IMR-90 (cell line): ENCODE data around the gene DIP2B. TPM values are rescaled to one million over a fixed set of nuclear protein-coding genes. Genes with fewer than 3 reads are reported as not detected.

ENCODE experiments used
- ATAC-seq: fragments of 200-7000 bp; cut with Tn5 transposase; 2 replicates; pipeline ENCODE4 v1.9.1; 2020; ENCODE audit warnings: low read depth, mild to moderate bottlenecking, moderate library complexity
- BruUV-seq: library from RNA; stranded (reverse); fragments of 400-500 nt; replicated peaks from 2 replicates; lab custom pipeline; 2021; lab: Mats Ljungman, UMichigan
- CTCF ChIA-PET: fragments of 300-600 bp; formaldehyde crosslinking; extraction: SDS; loops from one replicate; lab custom pipeline; 2021; ENCODE audit warnings: antibody characterized with exemption; lab: Yijun Ruan, JAX
- POLR2A ChIA-PET: fragments of 300-600 bp; sonication (Branson Sonifier 250); formaldehyde crosslinking; loops from one replicate; lab custom pipeline; 2022; ENCODE audit warnings: antibody characterized with exemption; ENCODE audit not compliant: unreplicated experiment; lab: Charles Lee
- DNase-seq: peaks from one replicate; pipeline ENCODE4 v3.0.0; 2013
- H2AFZ ChIP-seq: replicated peaks from 2 replicates; pipeline ENCODE3; 2013; ENCODE audit warnings: low read length, mild to moderate bottlenecking; ENCODE audit not compliant: poor library complexity
- H2AK5ac ChIP-seq: 2 replicates; pipeline ENCODE4 v1.6.1; 2013; ENCODE audit warnings: low read depth, low read length, inconsistent platforms
- H2AK9ac ChIP-seq: replicated peaks from 2 replicates; pipeline ENCODE3; 2013; ENCODE audit warnings: mild to moderate bottlenecking, low read depth, low read length, moderate library complexity; ENCODE audit not compliant: poor library complexity
- H2BK120ac ChIP-seq: 2 replicates; pipeline ENCODE4 v1.6.1; 2013; ENCODE audit warnings: low read depth, low read length, inconsistent platforms
- H2BK15ac ChIP-seq: 3 replicates; pipeline ENCODE4 v1.6.1; 2013; ENCODE audit warnings: low read depth, low read length, inconsistent platforms
- H2BK20ac ChIP-seq: 2 replicates; pipeline ENCODE4 v1.6.1; 2013; ENCODE audit warnings: low read depth, mild to moderate bottlenecking, inconsistent platforms, low read length, moderate library complexity
- H2BK5ac ChIP-seq: 2 replicates; pipeline ENCODE4 v1.6.1; 2013; ENCODE audit warnings: mild to moderate bottlenecking, low read depth, low read length, inconsistent platforms; ENCODE audit not compliant: poor library complexity, severe bottlenecking
- H3K14ac ChIP-seq: replicated peaks from 2 replicates; pipeline ENCODE4 v1.6.1; 2013; ENCODE audit warnings: low read depth, low read length, inconsistent platforms
- H3K18ac ChIP-seq: 2 replicates; pipeline ENCODE4 v1.6.1; 2013; ENCODE audit warnings: low read depth, low read length, control low read depth
- H3K23ac ChIP-seq: 2 replicates; pipeline ENCODE4 v1.6.1; 2013; ENCODE audit warnings: low read depth, low read length, inconsistent platforms
- H3K27ac ChIP-seq: 2 replicates; pipeline ENCODE4 v1.5.1; 2013; ENCODE audit warnings: mild to moderate bottlenecking, control low read depth, low read length; ENCODE audit not compliant: insufficient read depth
- H3K27me3 ChIP-seq: 2 replicates; pipeline ENCODE4 v1.6.1; 2013; ENCODE audit warnings: low read length; ENCODE audit not compliant: control insufficient read depth, insufficient read depth
- H3K36me3 ChIP-seq: 2 replicates; pipeline ENCODE4 v1.6.1; 2013; ENCODE audit warnings: low read length, mixed read lengths; ENCODE audit not compliant: control insufficient read depth, insufficient read depth
- H3K4ac ChIP-seq: 2 replicates; pipeline ENCODE4 v1.6.1; 2013; ENCODE audit warnings: low read depth, low read length, inconsistent platforms
- H3K4me1 ChIP-seq: 2 replicates; pipeline ENCODE4 v1.6.1; 2013; ENCODE audit warnings: low read length, mixed read lengths; ENCODE audit not compliant: control insufficient read depth, insufficient read depth
- H3K4me2 ChIP-seq: 2 replicates; pipeline ENCODE4 v1.6.1; 2013; ENCODE audit warnings: low read depth, mild to moderate bottlenecking, control low read depth, low read length, moderate library complexity
- H3K4me3 ChIP-seq: 2 replicates; pipeline ENCODE4 v1.5.1; 2013; ENCODE audit warnings: low read depth, mild to moderate bottlenecking, control low read depth, low read length, moderate library complexity; ENCODE audit not compliant: insufficient read depth
- H3K56ac ChIP-seq: 2 replicates; pipeline ENCODE4 v1.6.1; 2013; ENCODE audit warnings: low read length, inconsistent platforms; ENCODE audit not compliant: insufficient read depth; ENCODE audit errors: extremely low read depth
- H3K79me1 ChIP-seq, 2 experiments: 2 replicates each; pipeline ENCODE4 v1.6.1; 2013; ENCODE audit warnings: low read length in 2 of 2, inconsistent platforms in 1 of 2, low read depth in 1 of 2
- H3K9ac ChIP-seq: 2 replicates; pipeline ENCODE4 v1.6.1; 2013; ENCODE audit warnings: low read depth, low read length, control low read depth
- H3K9me1 ChIP-seq: 2 replicates; pipeline ENCODE4 v1.6.1; 2013; ENCODE audit warnings: low read length, inconsistent platforms; ENCODE audit not compliant: insufficient read depth
- H3K9me3 ChIP-seq: 2 replicates; pipeline ENCODE4 v1.6.1; 2013; ENCODE audit warnings: low read length; ENCODE audit not compliant: control insufficient read depth, insufficient read depth
- H4K20me1 ChIP-seq: 2 replicates; pipeline ENCODE4 v1.6.1; 2013; ENCODE audit warnings: low read length, inconsistent platforms; ENCODE audit not compliant: insufficient read depth
- H4K5ac ChIP-seq: 2 replicates; pipeline ENCODE4 v1.6.1; 2013; ENCODE audit warnings: mild to moderate bottlenecking, low read depth, low read length, control low read depth
- H4K8ac ChIP-seq, 2 experiments: 2 replicates each; pipeline ENCODE4 v1.6.1; 2013; ENCODE audit warnings: low read depth in 2 of 2, low read length in 2 of 2, control low read depth in 1 of 2, inconsistent platforms in 1 of 2
- H4K91ac ChIP-seq: 2 replicates; pipeline ENCODE4 v1.6.1; 2013; ENCODE audit warnings: low read depth, low read length, inconsistent platforms; ENCODE audit not compliant: insufficient read depth
- BHLHE40 ChIP-seq: fragments of 150-350 bp; IDR thresholded peaks from 2 replicates; pipeline ENCODE4 v1.6.1; 2016; ENCODE audit warnings: mild to moderate bottlenecking, low read depth, low read length
- CEBPB ChIP-seq: IDR thresholded peaks from 2 replicates; pipeline ENCODE4 v1.6.1; 2012; ENCODE audit warnings: low read depth, low read length, improper control_type of control experiment
- CHD1 ChIP-seq: IDR thresholded peaks from 2 replicates; pipeline ENCODE4 v1.6.1; 2012; ENCODE audit warnings: low read depth, low read length, improper control_type of control experiment
- CTCF ChIP-seq: conservative IDR thresholded peaks from 2 replicates; pipeline ENCODE4 v1.5.1; 2012; ENCODE audit warnings: mild to moderate bottlenecking, low read depth, low read length, improper control_type of control experiment
- FOS ChIP-seq: fragments of 150-350 bp; IDR thresholded peaks from 2 replicates; pipeline ENCODE4 v1.6.1; 2016; ENCODE audit warnings: low read depth, low read length
- MAFK ChIP-seq: IDR thresholded peaks from 2 replicates; pipeline ENCODE4 v1.6.1; 2012; ENCODE audit warnings: low read depth, low read length, improper control_type of control experiment
- MAZ ChIP-seq: IDR thresholded peaks from 2 replicates; pipeline ENCODE4 v1.6.1; 2012; ENCODE audit warnings: low read depth, mild to moderate bottlenecking, low read length, improper control_type of control experiment, moderate library complexity, borderline replicate concordance
- MXI1 ChIP-seq: IDR thresholded peaks from 2 replicates; pipeline ENCODE4 v1.6.1; 2012; ENCODE audit warnings: low read depth, mild to moderate bottlenecking, low read length, moderate library complexity, borderline replicate concordance
- NFE2L2 ChIP-seq: fragments of 150-350 bp; IDR thresholded peaks from 2 replicates; pipeline ENCODE4 v1.6.1; 2016; ENCODE audit warnings: low read depth, mild to moderate bottlenecking, low read length
- POLR2A ChIP-seq: IDR thresholded peaks from 2 replicates; pipeline ENCODE4 v1.6.1; 2012; ENCODE audit warnings: mild to moderate bottlenecking, low read depth, low read length
- RAD21 ChIP-seq: IDR thresholded peaks from 2 replicates; pipeline ENCODE4 v1.6.1; 2012; ENCODE audit warnings: low read length, improper control_type of control experiment
- RCOR1 ChIP-seq: IDR thresholded peaks from 2 replicates; pipeline ENCODE4 v1.6.1; 2012; ENCODE audit warnings: mild to moderate bottlenecking, low read length, improper control_type of control experiment; ENCODE audit not compliant: insufficient replicate concordance
- RFX5 ChIP-seq: IDR thresholded peaks from 2 replicates; pipeline ENCODE4 v1.8.0; 2012; ENCODE audit warnings: low read depth, mild to moderate bottlenecking, low read length, moderate library complexity
- SMC3 ChIP-seq: fragments of 150-350 bp; IDR thresholded peaks from 2 replicates; pipeline ENCODE4 v1.6.1; 2016; ENCODE audit warnings: low read depth, mild to moderate bottlenecking, antibody characterized with exemption, low read length, moderate library complexity
- USF2 ChIP-seq: fragments of 150-350 bp; IDR thresholded peaks from 2 replicates; pipeline ENCODE4 v1.6.1; 2017; ENCODE audit warnings: mild to moderate bottlenecking, antibody characterized with exemption, low read length, low read depth
- WGBS, 2 experiments: methylation state at CpG; one replicate each; pipeline versions ENCODE4 v1.1.5 to v1.1.7; 2013; ENCODE audit warnings: missing lambda C conversion rate in 2 of 2; ENCODE audit not compliant: insufficient read length in 1 of 2; ENCODE audit errors: extremely low coverage in 2 of 2; 5-methylcytosine and 5-hydroxymethylcytosine counted together
- dilution Hi-C: fragments of 300-500 bp; cut with HindIII; formaldehyde crosslinking; loops from one replicate; pipeline ENCODE4 v1.14.3; 2018; ENCODE audit warnings: low sequenced_read_pairs; ENCODE audit not compliant: unreplicated experiment
- in situ Hi-C: fragments of 300-500 bp; cut with MboI; formaldehyde crosslinking; loops from 3 replicates; pipeline ENCODE4 v1.14.3; 2019; ENCODE audit warnings: low sequenced_read_pairs, inconsistent platforms, mixed read lengths
- intact Hi-C: fragments of 100-400 bp; cut with micrococcal nuclease; formaldehyde crosslinking; loops from 2 replicates; pipeline ENCODE4 v1.10.0; 2022
- polyA plus RNA-seq, 3 experiments: library from polyadenylated mRNA; depleted of rRNA; stranded (reverse); fragments of >200 nt; gene quantifications; 2 replicates each; pipeline ENCODE4 v1.2.3, GENCODE V29; 2012; ENCODE audit warnings: low replicate concordance in 1 of 3
- total RNA-seq: library from RNA; depleted of rRNA; stranded (reverse); fragments of >200 nt; gene quantifications from 2 replicates; pipeline ENCODE4 v1.2.3, GENCODE V29; 2012
- TF ChIP-seq, protein P1 (sequence below): fragments of 150-350 bp; IDR thresholded peaks from 2 replicates; pipeline ENCODE4 v1.6.1; 2016; ENCODE audit warnings: low read depth, mild to moderate bottlenecking, low read length, moderate library complexity, borderline replicate concordance

DIP2B gene
- total and polyA plus RNA-seq, 2 of the 4 experiments (the other 2 are of a cell fraction), result 7.7 to 12.9 TPM

DNA sequence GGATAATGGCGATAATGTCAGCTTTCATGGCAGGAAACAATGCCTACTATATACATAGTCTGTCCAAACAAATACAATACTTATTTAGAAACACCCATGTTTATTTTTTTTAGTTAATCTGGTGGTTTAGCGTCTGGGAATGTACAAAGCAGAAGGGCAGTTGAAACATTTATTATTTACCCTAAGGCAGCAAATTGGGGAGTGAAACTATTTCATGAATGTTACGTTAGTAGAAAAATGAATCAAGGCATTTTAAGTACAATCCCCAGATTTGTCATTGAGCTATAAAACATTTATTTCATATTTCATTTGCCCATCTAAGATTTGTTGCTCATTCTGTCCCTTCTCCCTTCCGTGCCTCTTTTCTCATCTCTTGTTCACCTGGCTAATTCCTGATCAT lies 172.0 kb downstream of the DIP2B start:
- Histone ChIP-seq H3K27me3 (no peaks in the 10 kb centered on the region), H3K4me1 (peaks cover 5% of the 10 kb centered on the region; the same call in 1 of the 2 replicates), H3K23ac (no peak overlapping the region; the same call in 1 of the 2 replicates), H3K36me3 (peaks cover under 1% of the 10 kb centered on the region; the same call in 1 of the 2 replicates), H3K4me2 (no peak overlapping the region), H2AK9ac (no peak overlapping the region), H2BK5ac (no peak overlapping the region), H4K5ac (no peak overlapping the region), H2BK20ac (no peak overlapping the region), H3K9me1 (peaks cover 7% of the 10 kb centered on the region), H3K14ac (no peak overlapping the region), H4K8ac (no peak overlapping the region; a peak in 1 of 4 replicates), H2AFZ (no peak overlapping the region), H3K9me3 (no peaks in the 10 kb centered on the region), H3K9ac (no peak overlapping the region), H3K79me1 (peaks cover 0 to 5% of the 10 kb centered on the region in 2 experiments; a peak in 3 of 4 replicates), H2BK120ac (0 out of 2 replicates have a peak overlapping the region, but pooled peaks have one; percentile 16), H3K27ac (no peak overlapping the region), H4K91ac (0 out of 2 replicates have a peak overlapping the region, but pooled peaks have one; percentile 26), H2AK5ac (no peak overlapping the region), H3K18ac (no peak overlapping the region), H3K56ac (no peak overlapping the region), H2BK15ac (no peak overlapping the region), H4K20me1 (no peaks in the 10 kb centered on the region; the same call in 1 of the 2 replicates), H3K4me3 (no peak overlapping the region), H3K4ac (no peak overlapping the region)
- BruUV-seq, result no TSS peak
- intact Hi-C loops, result no loop called here
- in situ Hi-C loops, result no loop called here
- CTCF ChIA-PET, result no interaction called here
- ATAC-seq (peak; percentile 21; the same call in 1 of the 2 replicates), DNase-seq (no peak)
- dilution Hi-C loops, result no loop called here
- POLR2A ChIA-PET, result no interaction called here
- WGBS, 2 experiments, result no CpG with 5 or more reads among the region's 4 CpGs
- TF ChIP-seq, protein P1, sequence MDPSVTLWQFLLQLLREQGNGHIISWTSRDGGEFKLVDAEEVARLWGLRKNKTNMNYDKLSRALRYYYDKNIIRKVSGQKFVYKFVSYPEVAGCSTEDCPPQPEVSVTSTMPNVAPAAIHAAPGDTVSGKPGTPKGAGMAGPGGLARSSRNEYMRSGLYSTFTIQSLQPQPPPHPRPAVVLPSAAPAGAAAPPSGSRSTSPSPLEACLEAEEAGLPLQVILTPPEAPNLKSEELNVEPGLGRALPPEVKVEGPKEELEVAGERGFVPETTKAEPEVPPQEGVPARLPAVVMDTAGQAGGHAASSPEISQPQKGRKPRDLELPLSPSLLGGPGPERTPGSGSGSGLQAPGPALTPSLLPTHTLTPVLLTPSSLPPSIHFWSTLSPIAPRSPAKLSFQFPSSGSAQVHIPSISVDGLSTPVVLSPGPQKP, result no peak
- TF ChIP-seq FOS (no peak), CTCF (no peak), MAFK (no peak), CEBPB (no peak), USF2 (no peak), CHD1 (no peak), MAZ (no peak), MXI1 (no peak), RAD21 (no peak), RFX5 (no peak), BHLHE40 (no peak), POLR2A (no peak), RCOR1 (no peak), NFE2L2 (no peak), SMC3 (no peak)
